Middle frontal gyrus (tissue), 1 donor: ENCODE data around the gene MCHR1.
"Not testable (repeated sequence)": the region's sequence is repeated elsewhere in the genome, so short reads cannot be mapped to it uniquely, and the experiment has no call there.

ENCODE experiments used
- DNase-seq: peaks from one replicate; pipeline ENCODE4 v3.0.0-alpha.2; 2015; ENCODE audit warnings: low spot score; ENCODE audit errors: extremely low spot score

The MCHR1 gene

DNA sequence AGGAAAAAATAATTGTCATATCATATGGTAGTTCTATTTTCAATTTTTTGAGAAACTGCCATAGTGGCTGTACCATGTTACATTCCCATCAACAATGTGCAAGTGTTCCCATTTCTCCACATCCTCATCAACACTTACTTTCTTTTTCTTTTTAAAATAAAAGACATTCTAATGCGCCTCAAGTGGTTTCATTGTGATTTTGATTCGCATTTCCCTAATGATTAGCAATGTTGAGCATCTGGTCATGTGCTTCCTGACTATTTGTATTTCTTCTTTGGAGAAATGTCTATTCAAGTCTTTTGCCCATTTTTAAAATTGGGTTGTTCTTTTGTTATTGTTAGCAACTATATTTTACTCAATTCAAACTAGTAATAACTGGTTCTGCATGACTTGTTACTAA lies 8.4 kb downstream of the MCHR1 start:
- DNase-seq = no peak

DNA sequence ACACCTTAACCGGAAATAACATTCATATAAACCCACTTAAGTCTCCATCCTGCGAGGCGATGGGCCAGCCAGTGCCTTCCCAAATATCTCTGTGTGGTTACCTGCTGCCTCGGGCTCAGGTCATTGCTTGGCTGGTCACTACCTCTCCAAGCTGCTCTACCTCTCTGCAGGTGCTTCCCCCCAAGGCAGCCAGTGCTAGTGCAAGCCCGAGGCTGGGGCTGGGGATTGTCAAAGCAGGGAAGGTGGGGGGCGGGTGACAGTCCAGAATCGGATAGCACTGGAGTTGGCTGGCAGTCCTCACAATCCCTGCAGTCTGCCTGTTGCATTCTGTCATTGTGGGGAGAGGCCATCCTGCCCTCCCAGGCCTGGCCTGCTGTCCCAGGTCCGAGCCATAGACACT lies 11.1 kb downstream of the MCHR1 start:
- no peak for DNase-seq

DNA sequence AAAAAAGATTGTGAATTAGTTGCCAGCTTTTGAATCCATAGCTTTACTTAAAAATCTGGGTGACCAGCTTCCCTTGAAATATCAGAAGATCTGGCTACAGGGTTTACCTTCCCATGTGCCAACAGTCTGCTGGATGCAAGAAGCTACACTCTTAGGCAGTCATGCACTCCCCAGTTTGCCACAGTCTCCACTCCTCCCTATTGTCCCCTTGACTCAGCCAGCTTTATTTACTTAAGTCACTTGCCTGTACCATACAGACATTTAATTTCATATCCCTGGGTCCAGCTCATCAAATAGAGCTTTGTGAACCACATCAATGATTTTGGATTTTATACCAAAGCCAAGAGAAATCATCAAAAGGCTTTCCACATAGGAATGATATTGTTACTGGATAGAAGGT lies 12.2 kb downstream of the MCHR1 start:
- no peak for DNase-seq

DNA sequence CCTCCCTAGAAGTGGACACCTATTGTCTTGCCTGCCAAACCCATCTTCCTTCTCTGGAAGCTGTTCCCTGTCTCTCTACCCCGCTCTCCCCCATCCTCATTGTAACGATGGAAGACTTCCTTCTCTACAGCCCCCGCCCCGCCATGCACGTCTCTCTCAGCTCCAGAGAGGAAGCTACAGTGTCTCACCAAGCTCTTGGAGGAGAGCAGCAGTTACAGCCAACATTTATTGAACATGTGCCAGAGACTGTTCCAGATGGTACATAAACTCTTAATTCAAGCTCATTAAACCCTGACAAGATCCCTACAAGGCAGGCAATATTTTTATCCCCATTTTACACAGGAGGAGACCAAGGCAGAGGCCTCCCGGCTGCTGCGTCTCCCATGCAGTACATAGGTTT lies 15.1 kb downstream of the MCHR1 start:
- DNase-seq = no peak

DNA sequence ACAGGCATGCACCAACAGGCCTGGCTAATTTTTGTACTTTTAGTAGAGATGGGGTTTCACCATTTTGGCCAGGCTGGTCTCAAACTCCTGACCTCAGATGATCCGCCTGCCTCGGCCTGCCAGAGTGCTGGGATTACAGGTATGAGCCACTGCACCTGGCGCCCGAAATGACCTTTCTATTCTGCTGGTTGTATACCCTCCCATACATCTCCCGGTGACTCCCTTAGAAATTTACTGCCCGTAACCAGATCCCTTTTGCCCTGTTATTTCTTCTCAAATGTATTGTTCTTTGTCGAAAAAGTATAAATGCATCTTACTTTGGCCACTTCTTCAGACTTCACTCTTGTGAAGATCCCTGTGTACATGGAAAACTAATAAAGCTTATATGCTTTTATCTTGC lies 22.0 kb downstream of the MCHR1 start:
- no peak for DNase-seq

DNA sequence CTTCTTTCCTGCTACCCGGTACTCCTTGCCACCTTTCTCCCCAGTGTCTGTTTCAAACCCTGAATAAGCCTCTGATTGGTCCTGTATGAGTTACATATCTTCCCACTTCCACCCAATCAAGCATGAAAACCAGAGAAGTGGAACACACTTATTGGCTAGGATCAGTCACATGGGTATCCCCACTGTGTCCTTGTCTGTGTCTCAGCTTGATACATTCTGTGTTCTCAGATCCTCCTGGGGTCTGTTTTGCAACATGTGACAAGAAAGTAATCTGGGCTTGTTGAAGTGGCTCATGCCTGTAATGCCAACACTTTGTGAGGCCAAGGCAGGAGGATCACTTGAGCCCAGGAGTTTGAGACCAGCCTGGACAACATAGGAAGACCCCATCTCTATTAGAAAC lies 23.9 kb downstream of the MCHR1 start:
- no peak for DNase-seq

DNA sequence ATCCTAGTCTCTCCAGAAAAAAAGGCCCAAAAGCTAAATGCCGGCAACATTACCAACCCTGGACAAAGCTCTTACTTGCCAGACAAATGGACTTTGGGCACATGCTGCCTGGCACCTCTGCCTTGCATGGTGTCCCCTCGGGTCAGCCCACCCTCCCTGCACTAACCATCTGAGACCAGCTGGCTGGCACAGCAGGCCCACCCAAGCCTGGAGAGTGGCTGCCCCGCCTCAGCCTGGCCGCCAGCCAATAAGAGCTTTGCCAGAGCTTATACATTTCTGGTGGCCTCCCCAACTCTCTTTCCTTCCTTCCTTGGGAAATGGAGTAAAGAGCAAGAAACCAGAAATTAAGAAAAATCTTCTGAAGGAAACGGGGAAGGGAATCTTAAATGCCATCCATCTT lies 24.5 kb downstream of the MCHR1 start:
- no peak for DNase-seq

DNA sequence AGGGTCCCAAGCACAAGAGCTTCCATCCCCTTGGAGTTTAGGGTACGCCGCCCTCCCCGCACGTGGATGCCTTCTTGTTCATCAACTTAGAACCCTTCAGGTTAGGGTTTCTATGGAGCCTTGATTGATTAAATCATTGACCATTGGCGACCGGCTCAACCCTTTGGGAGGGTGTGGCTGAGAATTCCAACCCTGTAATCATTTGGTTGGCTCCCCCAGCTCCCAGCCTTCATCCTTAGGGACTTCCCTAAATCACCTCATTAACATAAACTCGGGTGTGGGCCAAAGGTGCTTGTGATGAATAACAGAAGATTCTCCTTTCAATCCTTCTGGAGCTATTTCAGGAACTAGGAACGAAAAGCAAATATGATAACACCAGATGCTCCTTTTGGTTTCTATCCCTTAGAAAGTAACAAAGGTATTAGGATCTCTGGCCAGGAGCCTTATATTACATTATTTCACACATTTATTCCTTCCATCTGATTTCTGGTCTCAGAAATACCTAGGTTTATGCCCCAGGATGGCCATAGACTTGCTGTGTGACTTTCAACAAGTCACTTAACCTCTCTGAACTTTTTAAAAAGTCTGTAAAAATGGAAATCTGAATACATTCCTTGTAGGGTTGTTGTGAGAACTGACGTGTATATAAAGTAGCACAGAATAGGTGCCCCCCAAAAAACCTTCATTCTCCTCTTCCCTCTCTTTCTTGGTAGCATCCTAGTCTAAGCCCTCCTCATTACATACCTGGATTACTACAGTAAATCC lies 26.8 kb downstream of the MCHR1 start:
- no peak for DNase-seq

DNA sequence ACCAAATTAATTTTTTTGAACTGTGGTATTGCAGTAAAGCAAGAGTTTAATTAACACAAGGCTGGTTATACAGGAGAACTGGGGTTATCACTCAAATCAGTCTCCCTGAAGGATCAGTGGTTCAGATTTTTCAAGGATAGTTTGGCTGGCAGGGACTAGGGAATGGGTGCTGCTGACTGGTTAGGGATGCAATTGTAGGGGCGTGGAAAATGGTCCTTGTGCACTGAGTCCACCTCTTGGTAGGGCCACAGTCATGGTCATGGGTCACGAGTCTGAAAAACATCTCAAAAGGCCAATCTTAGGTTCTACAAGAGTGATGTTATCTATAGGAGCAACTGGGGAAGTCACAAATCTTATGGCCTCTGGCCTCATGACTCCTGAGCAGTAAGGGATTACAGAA lies 27.9 kb downstream of the MCHR1 start:
- no peak for DNase-seq

DNA sequence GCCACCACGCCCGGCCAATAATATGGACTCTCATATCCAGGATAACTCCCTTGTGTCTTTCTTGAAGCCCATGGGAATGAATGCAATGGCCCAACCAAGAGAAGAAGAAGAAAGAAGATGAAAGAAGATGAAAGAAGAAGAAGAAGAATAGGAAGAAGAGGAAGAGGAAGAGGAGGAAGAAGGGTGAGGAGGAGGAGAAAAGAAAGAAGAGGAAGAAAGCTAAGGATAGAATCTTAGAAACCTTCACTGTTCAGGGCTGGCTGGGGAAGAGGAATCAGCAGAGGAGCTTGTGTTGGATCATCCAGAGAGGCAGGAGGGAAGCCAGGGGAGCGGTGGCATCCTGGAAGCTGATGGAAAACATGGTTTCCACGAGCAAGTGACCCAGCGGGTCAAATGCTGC lies 28.9 kb downstream of the MCHR1 start:
- DNase-seq = no peak

DNA sequence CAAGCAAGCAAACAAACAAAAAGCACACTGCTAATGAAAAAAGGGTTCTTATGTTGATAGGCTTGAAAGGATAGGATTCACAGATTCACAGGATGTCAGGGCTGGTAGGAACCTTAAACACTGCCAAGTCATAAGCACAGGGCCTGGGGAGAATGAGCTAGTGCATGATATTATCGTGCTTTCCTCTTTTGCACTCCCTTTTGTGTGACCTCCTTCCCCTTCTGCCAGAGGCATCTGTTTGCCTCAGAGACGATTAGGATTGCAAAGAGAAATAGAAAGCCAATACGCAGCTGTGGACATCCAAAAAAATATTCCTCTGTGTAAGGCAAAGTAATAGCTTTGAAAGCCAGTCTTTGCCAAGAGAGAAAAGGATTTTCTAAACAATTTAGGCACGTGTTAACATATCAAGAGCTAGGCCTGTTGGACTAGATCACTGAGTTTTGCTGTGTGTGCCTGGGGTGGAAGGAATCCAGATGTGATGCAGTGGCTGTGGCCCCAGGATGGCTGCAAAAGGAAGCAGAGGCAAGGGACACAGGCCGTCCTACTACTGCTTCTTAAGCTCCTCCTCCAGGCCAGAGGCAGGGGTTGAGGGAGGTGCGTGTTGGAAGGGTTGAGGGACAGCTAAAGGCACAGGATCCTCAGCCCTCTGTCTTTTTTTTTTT lies 30.6 kb downstream of the MCHR1 start:
- no peak for DNase-seq

DNA sequence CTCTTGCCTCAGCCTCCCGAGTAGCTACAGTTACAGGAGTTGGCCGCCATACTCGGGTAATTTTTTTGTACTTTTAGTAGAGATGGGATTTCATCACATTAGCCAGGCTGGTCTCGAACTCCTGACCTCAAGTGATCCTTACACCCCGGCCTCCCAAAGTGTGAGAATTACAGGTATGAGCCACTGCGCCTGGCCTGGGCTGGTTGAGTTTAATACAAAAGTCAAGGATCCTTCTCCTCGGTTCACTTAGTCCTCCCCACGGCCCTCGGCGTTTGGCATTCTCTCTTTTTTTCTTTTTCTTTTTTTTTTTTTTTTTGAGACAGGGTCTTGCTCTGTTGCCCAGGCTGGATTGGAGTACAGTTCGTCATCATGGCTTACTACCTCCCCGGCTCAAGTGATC lies 33.0 kb downstream of the MCHR1 start:
- no peak for DNase-seq

DNA sequence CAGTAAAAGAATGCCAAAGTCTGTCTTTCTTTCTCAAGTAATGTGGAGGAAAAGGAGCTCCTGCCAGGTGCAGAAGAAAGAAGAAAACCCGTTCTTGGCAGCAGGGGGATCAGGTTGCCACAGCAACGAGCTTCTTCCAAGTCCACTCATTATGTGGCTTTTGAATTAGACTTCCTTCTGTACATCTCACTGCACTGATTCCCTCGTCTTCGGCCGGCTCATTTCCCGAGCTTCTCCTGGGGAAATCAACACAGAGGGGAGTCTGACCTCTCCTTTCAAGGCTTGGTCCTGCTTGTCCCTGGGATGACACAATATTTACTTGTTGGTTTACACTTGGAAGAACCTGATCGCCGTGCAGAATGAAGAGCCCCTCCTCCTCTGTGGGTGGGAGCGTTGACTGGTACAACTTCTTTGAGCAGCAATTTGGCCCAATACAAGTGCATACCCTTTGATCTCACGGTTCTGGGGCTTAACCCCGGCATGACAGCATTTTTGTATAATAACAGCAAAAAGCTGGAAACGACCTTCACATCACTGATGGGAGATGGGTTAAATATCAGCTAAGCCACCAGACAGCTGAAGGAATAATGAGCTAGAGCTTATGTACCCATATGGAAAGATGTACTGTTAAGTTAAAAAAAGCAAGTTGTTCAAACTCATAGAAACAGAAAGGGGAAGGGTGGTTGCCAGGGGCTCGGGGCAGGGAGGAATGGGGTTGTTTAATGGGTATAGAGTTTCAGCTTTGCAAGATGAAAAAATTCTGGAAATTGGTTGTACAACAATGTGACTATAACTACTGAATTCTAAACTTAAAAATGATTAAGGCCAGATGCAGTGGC lies 35.4 kb downstream of the MCHR1 start:
- DNase-seq = peak; percentile 36

DNA sequence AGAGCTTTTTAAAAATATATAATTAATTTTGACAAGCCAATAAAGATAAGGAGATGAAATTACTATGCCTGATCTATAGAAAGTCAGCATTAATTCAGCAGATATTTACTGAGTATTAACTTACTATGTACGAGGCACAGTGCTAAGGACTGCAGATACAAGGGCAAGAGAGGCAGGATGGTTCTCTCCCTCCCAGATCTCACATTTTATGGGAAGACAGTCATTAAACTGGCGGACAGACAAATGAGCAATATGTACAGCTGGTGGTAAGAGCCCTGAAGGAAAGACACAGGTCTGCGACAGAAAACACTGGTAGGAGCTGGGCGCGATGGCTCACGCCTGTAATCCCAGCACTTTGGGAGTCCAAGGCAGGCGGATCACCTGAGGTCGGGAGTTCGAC lies 36.8 kb downstream of the MCHR1 start:
- no peak for DNase-seq

DNA sequence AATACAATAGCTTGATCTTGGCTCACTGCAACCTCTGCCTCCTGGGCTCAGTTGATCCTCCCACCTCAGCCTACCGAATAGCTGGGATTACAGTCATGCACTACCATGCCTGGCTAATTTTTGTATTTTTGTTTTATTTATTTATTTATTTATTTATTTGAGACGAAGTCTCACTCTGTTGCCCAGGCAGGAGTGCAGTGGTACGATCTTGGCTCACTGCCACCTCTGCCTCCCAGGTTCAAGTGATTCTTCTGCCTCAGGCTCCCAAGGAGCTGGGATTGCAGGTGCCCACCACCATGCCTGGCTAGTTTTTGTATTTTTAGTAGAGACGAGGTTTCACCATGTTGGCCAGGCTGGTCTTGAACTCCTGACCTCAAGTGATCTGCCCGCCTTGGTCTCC lies 38.4 kb downstream of the MCHR1 start:
- not testable (repeated sequence) for DNase-seq

DNA sequence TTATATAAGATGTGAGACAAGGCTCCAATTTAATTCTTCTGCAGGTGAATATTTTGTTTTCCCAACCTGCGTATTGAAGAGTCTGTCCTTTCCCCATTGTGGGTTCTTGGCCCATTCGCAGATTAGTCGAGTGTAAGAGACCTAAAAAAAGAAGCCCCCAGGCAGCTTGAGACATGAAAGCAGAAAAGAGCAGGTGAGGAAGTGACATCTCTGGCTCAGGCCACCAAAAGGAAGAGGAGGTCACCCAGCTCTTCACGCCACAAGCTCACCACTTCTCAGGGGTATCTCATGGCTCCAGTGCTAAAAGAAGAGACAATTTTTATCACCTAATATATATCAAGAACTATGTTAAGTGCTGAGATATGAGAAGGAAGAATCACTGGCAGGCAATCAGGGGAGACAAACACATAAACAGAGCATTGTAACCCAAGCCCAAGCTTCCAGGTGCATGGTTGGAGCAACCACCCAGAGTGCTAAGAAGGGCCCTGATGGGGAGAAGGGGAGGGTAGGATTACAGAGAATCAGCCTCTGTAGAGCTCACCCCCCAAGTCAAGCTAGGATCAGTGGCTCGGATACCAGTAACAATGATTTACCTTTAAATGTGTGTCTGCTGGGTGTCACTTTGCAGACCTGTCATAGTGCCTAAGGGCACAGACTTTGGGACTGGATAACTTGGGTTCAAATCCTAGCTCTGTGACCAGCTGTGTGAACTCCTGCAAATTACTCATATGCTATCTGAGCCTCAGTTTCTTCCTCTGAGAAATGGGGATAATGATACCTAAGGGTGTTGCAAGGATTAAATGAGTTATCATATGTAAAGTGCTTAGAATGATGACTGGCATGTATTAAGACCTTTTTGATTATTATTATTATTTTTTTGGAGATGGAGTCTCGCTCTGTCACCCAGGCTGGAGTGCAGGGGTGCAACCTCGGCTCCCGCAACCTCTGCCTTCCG lies 39.2 kb downstream of the MCHR1 start:
- DNase-seq = no peak

DNA sequence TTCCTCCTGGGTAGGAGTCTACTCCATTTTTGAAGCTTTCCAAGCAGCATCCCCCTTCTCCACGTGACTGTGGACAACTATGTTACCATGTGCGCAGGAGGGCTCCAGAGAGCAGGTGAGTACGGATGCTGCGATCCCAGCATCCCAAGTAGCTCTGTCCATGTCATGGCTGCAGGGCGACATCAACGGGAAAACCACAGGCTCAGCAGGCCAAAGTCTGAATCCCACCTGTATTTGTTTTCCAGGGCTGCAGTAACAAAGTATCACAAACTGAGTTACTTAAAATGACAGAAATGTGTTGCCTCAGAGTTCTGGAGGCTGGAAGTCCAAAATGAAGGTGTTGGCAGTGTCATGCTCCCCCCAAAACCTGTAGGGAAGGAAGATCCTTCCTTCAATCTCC lies 40.3 kb downstream of the MCHR1 start:
- no peak for DNase-seq

DNA sequence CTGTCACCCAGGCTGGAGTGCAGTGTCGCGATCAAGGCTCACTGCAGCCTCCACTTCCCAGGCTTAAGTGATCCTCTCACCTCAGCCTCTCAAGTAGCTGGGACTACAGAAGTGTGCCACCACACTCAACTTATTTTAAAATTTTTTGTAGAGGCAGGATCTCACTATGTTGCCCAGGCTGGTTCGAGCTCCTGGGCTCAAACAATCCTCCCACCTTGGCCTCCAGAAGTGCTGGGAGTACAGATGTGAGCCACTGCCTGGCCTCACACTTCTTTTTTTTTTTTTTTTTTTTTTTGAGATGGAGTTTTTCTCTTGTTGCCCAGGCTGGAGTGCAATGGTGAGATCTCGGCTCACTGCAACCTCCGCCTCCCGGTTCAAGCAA lies 40.9 kb downstream of the MCHR1 start:
- DNase-seq = not testable (repeated sequence)

DNA sequence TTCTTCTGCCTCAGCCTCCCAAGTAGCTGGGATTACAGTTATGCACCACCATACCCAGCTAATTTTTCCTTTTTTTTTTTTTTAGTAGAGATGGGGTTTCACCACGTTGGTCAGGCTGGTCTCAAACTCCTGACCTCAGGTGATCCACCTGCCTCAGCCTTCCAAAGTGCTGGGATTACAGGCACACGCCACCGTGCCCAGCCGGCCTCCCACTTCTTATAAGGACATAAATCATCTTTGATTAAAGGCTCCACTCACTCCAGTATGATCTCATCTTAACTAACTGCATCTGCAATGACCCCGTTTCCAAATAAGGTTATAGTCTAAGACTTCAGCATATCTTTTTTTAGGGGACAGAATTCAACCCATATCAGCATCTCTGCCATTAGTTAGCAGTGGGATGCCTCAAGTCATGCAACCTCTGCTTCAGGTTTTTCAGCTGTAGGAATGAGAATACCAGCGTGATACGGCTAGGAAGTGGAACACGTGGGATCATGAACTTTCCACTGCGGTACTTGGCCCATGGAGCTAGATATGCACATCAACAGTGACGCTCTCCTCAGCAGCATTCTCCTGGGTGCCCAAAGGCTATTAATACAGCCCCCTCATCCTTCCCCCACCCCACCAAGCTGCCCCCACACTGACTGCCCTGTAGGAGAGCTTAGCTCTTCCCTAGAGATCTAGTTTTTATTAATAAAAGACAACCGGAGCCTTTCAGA lies 41.4 kb downstream of the MCHR1 start:
- DNase-seq = no peak

DNA sequence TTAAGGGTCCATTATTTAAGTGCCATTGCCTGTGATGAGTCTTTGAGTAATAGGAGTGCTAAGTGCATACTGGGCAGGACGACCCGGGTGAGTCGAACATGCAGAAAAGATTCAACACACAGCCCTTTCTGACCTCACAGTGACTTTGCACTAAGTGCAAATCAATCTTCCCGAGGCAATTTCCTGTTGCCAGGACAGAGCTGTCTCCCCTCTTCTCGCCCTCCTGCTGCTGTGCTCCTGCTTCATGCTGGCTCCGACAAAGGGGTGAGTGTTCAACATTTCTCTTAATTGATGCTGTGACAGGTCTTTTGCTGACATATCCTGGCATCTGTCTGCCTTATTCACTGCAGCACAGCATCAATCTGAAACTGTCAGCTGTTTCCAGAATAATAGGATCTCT lies 42.0 kb downstream of the MCHR1 start:
- DNase-seq = no peak
